Mononuclear cell (primary cell): ENCODE measurements around the gene AQP11. TPM values are rescaled to one million over a fixed set of nuclear protein-coding genes. Genes with fewer than 3 reads are reported as not detected.
A peak's percentile ranks its signal among the peaks of the same experiment; 100 is the strongest.
"Not testable (repeated sequence)": the region's sequence is repeated elsewhere in the genome, so short reads cannot be mapped to it uniquely, and the experiment has no call there.

Experiments
- H3K27me3 ChIP-seq: 2 replicates; pipeline ENCODE4 v1.6.0; 2011; ENCODE audit warnings: low read length, control low read depth; ENCODE audit not compliant: insufficient read depth
- H3K4me1 ChIP-seq: 2 replicates; pipeline ENCODE4 v1.5.1; 2011; ENCODE audit warnings: mild to moderate bottlenecking, low read length, control low read depth; ENCODE audit not compliant: insufficient read depth
- H3K4me3 ChIP-seq: 2 replicates; pipeline ENCODE4 v1.5.1; 2011; ENCODE audit warnings: mild to moderate bottlenecking, low read length, moderate library complexity
- H3K9me3 ChIP-seq: 2 replicates; pipeline ENCODE4 v1.5.1; 2011; ENCODE audit warnings: low read depth, mild to moderate bottlenecking, control low read depth, low read length
- total RNA-seq: library from RNA; depleted of rRNA; stranded (reverse); fragments of >200 nt; gene quantifications from one replicate; pipeline ENCODE4 v1.2.3, GENCODE V29; 2012

Gene AQP11, protein sequence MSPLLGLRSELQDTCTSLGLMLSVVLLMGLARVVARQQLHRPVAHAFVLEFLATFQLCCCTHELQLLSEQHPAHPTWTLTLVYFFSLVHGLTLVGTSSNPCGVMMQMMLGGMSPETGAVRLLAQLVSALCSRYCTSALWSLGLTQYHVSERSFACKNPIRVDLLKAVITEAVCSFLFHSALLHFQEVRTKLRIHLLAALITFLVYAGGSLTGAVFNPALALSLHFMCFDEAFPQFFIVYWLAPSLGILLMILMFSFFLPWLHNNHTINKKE
- 0.10 TPM for total RNA-seq

DNA sequence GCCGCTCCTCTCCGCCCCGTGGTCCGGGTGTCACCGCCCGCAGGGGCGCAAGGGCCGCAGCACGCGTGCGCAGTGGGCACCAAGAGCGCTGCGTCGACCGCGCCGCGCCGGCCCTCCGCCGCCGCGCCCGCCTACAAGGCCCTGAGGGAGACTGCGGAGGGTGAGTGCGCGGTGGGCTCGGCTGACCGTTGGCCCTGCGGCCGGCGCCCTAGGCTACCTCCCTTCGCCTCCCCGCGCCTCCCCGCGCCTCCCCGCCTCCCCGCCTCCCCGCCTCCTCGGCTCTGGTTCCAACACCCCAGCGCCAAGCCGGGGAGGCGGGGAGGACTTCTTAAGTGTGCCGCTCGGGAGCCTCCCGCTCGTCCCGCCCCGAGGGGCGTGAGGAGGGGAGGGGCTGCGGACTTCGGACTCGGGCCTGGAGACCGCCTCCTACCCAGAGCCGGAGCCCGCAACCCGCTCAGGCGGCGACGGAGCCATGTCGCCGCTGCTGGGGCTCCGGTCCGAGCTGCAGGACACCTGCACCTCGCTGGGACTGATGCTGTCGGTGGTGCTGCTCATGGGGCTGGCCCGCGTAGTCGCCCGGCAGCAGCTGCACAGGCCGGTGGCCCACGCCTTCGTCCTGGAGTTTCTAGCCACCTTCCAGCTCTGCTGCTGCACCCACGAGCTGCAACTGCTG is at the start of gene AQP11:
Gene AQP11 (plus strand): TSS at position 433 of the 673 bp plus-strand sequence. CDS start 40 bp downstream, at position 473.
- Histone ChIP-seq H3K9me3 (no peaks in the 10 kb centered on the region), H3K4me1 (peaks cover 14% of the 10 kb centered on the region), H3K27me3 (no peaks in the 10 kb centered on the region), H3K4me3 (peak within 1 kb of the TSS; percentile 47)

DNA sequence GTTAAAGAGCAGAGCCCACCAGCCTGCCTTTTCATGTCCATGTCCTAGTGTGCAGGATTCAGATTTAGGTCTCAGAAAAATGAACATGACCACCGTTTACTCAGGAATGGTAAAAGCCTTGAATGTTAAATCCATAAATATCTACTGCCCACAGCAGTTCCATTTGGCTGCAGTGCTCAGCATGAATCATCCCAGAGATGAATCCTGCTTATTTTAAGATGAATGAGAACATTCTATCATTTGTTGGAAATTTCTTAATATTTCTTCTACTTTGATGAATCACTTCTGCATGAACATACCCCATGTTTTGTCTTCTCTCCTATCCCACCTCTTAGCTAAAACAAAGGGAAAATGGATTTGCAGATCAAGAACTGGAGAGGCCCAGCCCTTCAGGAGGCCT is 47.5 kb upstream of the AQP11 start:
- Histone ChIP-seq H3K27me3 (no peaks in the 10 kb centered on the region), H3K4me3 (no peak overlapping the region), H3K9me3 (no peaks in the 10 kb centered on the region), H3K4me1 (no peaks in the 10 kb centered on the region)

DNA sequence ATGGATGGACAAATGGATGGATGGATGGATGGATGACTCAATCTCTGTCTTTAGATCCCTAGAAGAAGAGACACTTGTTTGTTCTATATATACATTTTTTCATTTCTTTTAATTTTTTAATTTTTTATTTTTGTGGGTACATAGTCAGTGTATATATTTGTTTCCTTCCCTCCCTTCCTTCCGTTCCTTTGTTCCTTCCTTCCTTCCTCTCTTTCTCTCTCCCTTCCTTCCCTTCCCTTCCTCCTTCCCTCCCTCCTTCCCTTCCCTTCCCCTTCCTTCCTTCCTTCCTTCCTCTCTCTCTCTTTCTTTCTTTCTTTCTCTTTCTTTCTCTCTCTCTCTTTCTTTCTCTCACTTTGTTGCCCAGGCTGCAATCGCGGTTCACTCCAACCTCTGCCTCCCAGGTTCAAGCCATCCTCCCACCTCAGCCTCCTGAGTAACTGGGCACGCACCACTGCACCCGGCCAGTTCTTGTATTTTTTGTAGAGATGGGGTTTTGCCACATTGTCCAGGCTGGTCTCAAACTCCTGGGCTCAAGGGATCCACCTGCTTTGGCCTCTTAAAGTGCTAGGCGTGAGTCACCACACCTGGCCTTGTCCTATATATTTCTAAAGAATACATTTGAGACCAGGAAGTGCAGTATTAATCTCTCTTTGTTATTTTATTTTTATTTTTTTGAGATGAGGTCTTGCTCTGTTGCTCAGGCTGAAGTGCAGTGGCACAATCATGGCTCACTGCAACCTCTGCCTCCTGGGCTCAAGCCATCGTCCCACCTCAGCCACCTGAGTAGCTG is 42.5 kb upstream of the AQP11 start:
- Histone ChIP-seq H3K4me3 (no peak overlapping the region), H3K27me3 (no peaks in the 10 kb centered on the region), H3K4me1 (no peaks in the 10 kb centered on the region), H3K9me3 (no peaks in the 10 kb centered on the region)

DNA sequence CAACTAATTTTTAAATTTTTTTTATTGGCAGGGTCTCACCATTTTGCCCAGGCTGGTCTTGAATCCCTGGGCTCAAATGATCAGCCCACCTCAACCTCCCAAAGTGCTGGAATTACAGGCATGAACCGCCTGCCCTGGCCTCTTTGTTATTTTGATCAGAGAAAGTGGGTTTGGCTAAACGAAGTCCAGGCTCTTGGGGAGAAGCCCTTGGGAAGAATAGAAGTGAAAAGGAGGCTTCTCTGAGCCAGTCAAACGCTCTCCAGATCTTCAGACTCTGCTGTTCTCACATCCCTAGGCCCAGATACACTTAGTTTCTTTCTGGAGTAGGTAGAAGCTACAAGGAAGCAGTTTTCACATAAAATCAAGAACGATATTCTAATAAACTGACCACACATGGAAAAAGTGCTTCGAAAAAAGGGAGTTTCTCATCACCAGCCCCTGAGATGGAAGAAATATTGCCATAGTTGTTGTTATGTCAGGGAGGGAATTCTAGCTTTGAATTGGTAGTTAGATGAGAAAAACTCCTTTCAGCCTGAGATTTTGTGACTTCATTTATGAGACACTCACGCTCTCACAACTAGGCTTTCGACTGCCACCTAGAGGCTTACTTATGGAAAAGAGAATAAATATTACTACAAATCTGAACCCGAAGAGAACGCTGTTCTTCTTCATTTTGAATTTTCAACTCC is 41.7 kb upstream of the AQP11 start:
- no peaks in the 10 kb centered on the region for H3K9me3 ChIP-seq
- no peak overlapping the region for H3K4me3 ChIP-seq
- H3K4me1 ChIP-seq: no peaks in the 10 kb centered on the region
- H3K27me3 ChIP-seq: no peaks in the 10 kb centered on the region

DNA sequence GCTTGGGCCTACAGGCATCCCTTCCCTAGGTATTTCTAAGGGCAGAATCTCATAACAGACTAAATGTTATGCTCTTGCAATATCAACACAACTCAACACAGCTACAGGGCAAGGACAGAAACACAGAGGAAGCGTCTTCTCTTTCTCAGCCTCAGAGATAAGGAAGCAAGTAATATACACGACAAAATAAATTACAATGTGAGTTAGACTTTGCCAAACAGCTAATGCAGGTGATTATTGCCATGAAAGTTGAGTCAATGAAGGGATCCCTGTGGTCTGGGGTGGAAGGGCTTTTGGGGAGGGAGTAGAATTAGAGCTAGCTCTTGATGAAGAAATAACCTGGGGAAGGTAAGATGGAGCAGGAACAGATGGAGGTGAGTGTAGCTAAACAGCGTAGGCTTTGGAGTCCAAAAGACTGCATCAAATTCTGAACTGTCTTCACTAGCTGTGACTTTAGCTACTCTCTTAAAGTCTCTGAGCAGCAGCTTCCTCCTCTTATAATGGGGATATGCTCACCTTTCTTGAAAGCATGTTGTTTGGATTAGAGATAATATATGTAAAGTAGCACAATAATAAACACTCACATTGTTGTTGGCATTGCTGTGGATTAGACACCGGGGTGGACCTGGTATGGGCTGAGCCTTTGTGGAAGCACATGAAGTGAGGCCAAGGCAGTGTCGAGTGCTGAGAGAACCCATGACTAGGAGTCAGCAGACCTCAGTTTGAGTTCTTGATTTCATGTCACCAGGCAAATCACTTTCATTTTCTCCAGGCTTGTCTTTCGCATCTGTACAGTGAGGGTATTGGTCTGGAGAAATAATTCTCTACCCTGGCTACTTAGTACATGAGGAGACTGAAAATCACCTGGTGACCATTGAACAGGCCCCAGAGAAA is 41.0 kb upstream of the AQP11 start:
- Histone ChIP-seq H3K4me3 (no peak overlapping the region), H3K4me1 (no peaks in the 10 kb centered on the region), H3K9me3 (no peaks in the 10 kb centered on the region), H3K27me3 (no peaks in the 10 kb centered on the region)

DNA sequence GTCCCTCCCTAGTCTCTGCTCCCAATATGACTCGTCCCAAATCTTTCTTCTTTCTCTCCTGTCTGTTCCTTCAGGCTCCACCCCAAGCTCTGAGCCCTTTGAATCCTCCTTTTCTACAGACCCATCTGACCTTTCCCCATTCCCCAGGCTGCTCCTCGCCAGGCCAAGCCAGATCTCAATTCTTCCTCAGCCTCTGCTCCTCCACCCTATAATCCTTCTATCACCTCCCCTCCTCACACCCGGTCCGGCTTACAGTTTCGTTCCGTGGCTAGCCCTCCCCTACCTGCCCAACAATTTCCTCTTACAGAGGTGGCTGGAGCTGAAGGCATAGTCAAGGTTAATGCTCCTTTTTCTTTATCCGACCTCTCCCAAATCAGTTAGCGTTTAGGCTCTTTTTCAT is 38.3 kb upstream of the AQP11 start:
- H3K9me3 ChIP-seq, H3K4me3 ChIP-seq, H3K27me3 ChIP-seq, H3K4me1 ChIP-seq: not testable (repeated sequence)

DNA sequence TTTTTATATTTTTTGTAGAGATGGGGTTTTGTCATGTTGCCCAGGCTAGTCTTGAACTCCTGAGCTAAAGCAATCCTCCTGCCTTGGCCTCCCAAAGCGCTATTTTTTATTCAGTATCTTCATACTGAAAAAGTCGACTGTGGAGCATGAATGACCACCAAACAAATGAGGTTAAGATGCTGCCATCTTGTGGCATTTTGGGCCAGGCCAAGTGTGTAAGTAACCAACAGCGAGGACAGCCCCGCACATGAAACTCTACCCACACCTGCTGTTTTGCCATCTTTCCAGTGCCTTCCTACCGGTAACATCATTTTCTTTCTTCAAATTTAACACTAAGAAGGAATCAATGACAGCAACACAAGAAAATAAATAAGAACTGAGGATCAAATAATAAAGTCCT is 32.2 kb upstream of the AQP11 start:
- no peak overlapping the region for H3K4me3 ChIP-seq
- H3K9me3 ChIP-seq: no peaks in the 10 kb centered on the region
- H3K27me3 ChIP-seq: no peaks in the 10 kb centered on the region
- H3K4me1 ChIP-seq: no peaks in the 10 kb centered on the region

DNA sequence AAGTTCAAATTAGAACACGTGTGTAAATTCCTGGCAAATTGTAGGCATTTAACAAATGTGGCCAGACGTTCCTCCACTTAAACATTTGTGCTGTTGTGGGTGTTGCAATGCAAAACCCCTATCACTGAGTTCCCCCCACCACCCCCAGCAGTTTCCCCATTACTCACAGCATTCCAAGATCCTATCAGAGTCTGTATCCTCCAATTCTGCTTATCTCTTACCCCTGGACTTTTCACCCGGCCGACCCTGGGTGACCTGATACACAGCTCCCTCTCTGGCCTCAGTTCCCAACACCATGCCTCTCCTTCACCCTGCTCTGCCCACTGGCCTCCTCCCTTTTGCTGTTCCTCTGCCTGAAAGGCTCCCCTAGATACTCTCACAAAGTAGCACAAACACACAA is 31.4 kb upstream of the AQP11 start:
- Histone ChIP-seq H3K27me3 (no peaks in the 10 kb centered on the region), H3K4me1 (no peaks in the 10 kb centered on the region), H3K4me3 (no peak overlapping the region), H3K9me3 (no peaks in the 10 kb centered on the region)

DNA sequence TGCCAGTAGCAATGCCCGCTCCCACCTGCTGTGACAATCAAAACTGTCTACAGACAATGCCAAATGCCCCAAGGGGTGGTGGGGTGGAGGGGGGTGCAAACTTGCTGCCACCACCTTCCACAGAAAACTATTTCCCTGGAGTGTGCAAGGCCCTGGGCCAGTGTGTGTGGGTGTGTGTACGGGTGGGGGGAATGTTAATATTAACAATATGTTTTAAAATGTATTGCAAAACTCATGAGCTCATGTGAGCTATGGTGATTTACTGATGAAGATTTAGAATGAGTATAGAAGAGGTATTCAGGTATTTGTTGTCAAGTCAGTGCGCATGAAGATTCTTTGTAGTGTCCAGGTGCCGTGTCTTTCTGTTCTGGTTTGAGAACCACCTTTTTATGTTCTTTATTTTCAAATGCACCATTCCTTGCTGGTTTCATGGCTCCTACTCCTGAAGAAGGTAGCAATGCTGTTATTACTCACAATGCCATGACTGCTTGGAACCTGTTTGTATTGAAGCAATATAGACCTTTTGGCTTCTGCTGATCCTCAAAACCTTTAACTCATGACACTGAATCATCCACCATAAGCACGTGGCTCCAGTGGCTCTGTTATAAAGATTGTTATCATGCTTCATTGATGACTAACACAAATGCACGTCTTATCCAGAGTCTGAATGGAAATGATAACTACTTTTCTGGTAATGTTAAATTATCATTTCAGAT is 29.9 kb upstream of the AQP11 start:
- no peaks in the 10 kb centered on the region for H3K27me3 ChIP-seq
- H3K4me3 ChIP-seq: no peak overlapping the region
- H3K9me3 ChIP-seq: no peaks in the 10 kb centered on the region
- no peaks in the 10 kb centered on the region for H3K4me1 ChIP-seq

DNA sequence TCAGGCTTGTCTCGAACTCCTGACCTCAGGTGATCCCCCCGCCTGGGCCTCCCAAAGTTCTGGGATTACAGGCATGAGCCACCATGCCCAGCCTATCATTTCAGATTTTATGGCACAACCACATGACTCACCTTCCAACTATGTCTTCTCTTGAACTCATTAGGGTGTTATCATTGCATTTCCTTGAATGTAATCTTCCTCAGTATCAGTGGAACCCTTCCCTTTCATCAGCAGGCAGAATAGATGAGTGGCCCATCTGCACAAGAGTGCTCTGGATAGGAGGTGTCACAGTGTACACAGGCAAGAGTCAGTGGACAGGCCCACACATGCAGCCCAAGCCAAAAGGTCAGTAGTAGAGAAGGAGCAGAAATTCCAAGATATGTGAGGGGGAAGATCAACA is 29.1 kb upstream of the AQP11 start:
- Histone ChIP-seq H3K4me1 (no peaks in the 10 kb centered on the region), H3K9me3 (no peaks in the 10 kb centered on the region), H3K27me3 (no peaks in the 10 kb centered on the region), H3K4me3 (no peak overlapping the region)

DNA sequence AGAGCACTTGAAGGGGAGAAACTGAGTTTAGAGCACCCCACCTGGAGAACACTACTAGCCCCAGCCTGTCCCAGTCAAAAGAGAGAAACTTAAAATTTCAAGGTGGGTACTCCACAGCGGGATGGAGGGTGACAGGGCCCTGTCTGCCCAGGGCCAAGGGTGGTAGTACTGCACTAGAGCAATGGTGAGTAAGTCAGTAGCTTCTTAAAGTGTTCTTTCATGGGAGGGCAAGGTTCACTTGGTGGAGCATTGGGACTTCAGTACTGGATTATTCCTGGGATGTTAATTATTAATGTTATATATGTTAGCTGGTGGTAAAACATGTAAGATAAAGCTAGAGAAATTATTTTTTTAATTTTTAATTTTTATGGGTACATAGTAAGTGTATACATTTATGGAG is 28.5 kb upstream of the AQP11 start:
- Histone ChIP-seq H3K4me1 (no peaks in the 10 kb centered on the region), H3K9me3 (no peaks in the 10 kb centered on the region), H3K4me3 (no peak overlapping the region), H3K27me3 (no peaks in the 10 kb centered on the region)

DNA sequence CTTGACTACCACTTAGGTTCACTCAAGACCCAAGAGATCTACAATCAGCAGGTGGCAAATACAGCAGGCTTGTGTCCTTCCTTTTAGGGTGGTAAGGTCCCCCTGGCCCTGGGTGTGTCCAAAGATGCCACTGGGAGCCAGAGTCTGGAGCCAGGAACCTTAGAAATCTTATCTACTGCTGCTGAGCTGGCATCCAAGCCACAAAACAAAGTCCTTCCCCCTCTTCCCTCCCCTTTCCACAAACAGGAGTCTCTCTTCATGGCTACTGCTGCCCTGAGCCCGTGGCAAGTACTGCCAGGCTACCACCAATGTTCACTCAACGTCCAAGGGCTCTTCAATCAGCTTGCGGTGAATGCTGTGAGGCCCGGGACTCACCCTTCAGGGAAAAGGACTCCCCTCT is 21.4 kb upstream of the AQP11 start:
- Histone ChIP-seq H3K27me3 (no peaks in the 10 kb centered on the region), H3K4me3 (no peak overlapping the region), H3K4me1 (no peaks in the 10 kb centered on the region), H3K9me3 (no peaks in the 10 kb centered on the region)

DNA sequence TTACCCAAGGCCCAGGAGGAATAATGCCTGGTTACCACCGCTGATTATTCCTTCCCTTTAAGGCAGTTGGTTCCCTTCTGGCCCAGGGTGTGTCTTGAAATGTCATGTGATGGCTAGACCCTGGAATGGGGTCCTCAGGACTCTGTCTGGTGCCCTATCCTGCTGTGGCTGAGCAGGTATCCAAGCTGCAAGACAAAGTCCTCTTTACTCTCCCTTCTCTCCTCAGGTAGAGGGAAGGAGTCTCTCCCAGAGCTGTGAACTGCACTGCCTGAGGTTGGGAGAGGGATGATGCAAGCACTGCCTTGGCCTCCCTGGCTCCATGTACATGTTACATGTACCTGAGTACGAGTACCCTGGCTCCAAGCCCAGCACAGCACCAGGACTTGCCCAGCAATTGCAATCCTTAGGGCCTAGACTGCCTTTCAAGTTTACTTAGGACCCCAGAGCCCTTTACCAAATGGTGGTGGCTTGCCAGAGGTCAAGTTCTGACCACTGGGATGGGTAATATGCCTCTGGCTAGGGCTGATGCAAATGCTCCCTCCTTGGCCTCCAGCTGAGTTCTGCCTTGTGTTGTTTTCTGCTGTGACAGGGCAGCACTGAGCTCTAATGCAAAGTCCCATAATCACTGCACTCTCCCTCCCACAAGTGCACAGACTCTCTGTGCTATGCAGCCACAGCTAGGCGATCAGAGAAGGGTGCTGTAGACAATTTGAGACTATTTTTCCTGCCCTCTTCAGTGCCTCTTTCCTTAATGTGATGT is 20.7 kb upstream of the AQP11 start:
- Histone ChIP-seq H3K4me1 (no peaks in the 10 kb centered on the region), H3K27me3 (no peaks in the 10 kb centered on the region), H3K4me3 (no peak overlapping the region), H3K9me3 (no peaks in the 10 kb centered on the region)
